GM21529 (cell line): ENCODE results near the gene INA.
"Not testable (repeated sequence)": the region's sequence is repeated elsewhere in the genome, so short reads cannot be mapped to it uniquely, and the experiment has no call there.

Source experiments
- ATAC-seq: cut with Tn5 transposase; IDR thresholded peaks from one replicate; pipeline ENCODE4 v1.9.1; 2021; ENCODE audit not compliant: unreplicated experiment

The INA gene

GRCh38 chr10:103276896-103277712, at the start of gene INA:
INA (plus strand) TSS chr10:103277138; CDS start chr10:103277212, 74 bp downstream.
- no peak for ATAC-seq

GRCh38 chr10:103227416-103227815, 49.5 kb upstream of the INA start:
- no peak for ATAC-seq

GRCh38 chr10:103231047-103231551, 45.8 kb upstream of the INA start:
- no peak for ATAC-seq

GRCh38 chr10:103232131-103232673, 44.7 kb upstream of the INA start:
- no peak for ATAC-seq

- ATAC-seq: no peak
These were observed 44.0 kb upstream of the INA start for GRCh38 chr10:103232772-103233488.

GRCh38 chr10:103235775-103236174, 41.2 kb upstream of the INA start:
- no peak for ATAC-seq

- no peak for ATAC-seq
These were observed 38.3 kb upstream of the INA start for GRCh38 chr10:103238506-103239252.

GRCh38 chr10:103241262-103242011, 35.5 kb upstream of the INA start:
- ATAC-seq: no peak

- ATAC-seq: no peak
These were observed 32.2 kb upstream of the INA start for GRCh38 chr10:103244666-103245271.

- ATAC-seq: not testable (repeated sequence)
These were observed 31.4 kb upstream of the INA start, which contains the start of gene RPEL1 for GRCh38 chr10:103245587-103245986. RPEL1 (plus strand) TSS chr10:103245887; CDS start chr10:103245997, 110 bp downstream.

GRCh38 chr10:103246324-103246723, 30.6 kb upstream of the INA start:
- no peak for ATAC-seq

- ATAC-seq: no peak
These were observed 22.8 kb upstream of the INA start for GRCh38 chr10:103254113-103254512.

- ATAC-seq: no peak
These were observed 22.2 kb upstream of the INA start for GRCh38 chr10:103254538-103255325.

- ATAC-seq: no peak
These were observed 20.3 kb upstream of the INA start for GRCh38 chr10:103256613-103257012.

GRCh38 chr10:103257812-103258211, 19.1 kb upstream of the INA start:
- no peak for ATAC-seq

- not testable (repeated sequence) for ATAC-seq
These were observed 18.0 kb upstream of the INA start for GRCh38 chr10:103258928-103259327.

- no peak for ATAC-seq
These were observed 16.9 kb upstream of the INA start for GRCh38 chr10:103259989-103260388.

- ATAC-seq: no peak
These were observed 14.7 kb upstream of the INA start for GRCh38 chr10:103262229-103262628.

- ATAC-seq: no peak
These were observed 11.1 kb upstream of the INA start for GRCh38 chr10:103265717-103266329.
